BLaER1 treated with 17β-estradiol and CSF1 and Interleukin-3, amounts not matched to agents 10 nM and 100 nM (cell line): Measurements from ENCODE around the gene WWOX.

Experiments used
- H3K27ac ChIP-seq, 11 experiments: shearing (Covaris generic); formaldehyde crosslinking; 2 replicates each; pipeline ENCODE4 v1.8.1; 2022
- H3K27me3 ChIP-seq, 11 experiments: shearing (Covaris generic); formaldehyde crosslinking; 2 replicates each; pipeline ENCODE4 v1.8.1; 2022
- H3K36me3 ChIP-seq, 11 experiments: shearing (Covaris generic); formaldehyde crosslinking; 2 replicates each; pipeline ENCODE4 v1.8.1; 2022
- H3K4me1 ChIP-seq, 10 experiments: shearing (Covaris generic); formaldehyde crosslinking; 2 replicates each; pipeline ENCODE4 v1.8.1; 2022
- H3K4me2 ChIP-seq, 11 experiments: shearing (Covaris generic); formaldehyde crosslinking; 2 replicates each; pipeline ENCODE4 v1.8.1; 2022
- H3K4me3 ChIP-seq, 10 experiments: shearing (Covaris generic); formaldehyde crosslinking; 2 replicates each; pipeline ENCODE4 v1.8.1; 2022
- H3K9ac ChIP-seq, 11 experiments: shearing (Covaris generic); formaldehyde crosslinking; 2 replicates each; pipeline ENCODE4 v1.8.1; 2022
- H3K9me3 ChIP-seq, 11 experiments: shearing (Covaris generic); formaldehyde crosslinking; replicated peaks in 1 of 11; 2 replicates each; pipeline ENCODE4 v1.8.1; 2022
- H4K20me1 ChIP-seq, 11 experiments: shearing (Covaris generic); formaldehyde crosslinking; 2 replicates each; pipeline ENCODE4 v1.8.1; 2022
- Cebpa-rat ChIP-seq, 11 experiments: shearing (Covaris generic); IDR thresholded peaks; 2 replicates each; pipeline ENCODE4 v1.8.1; 2022

WWOX gene

GRCh38 chr16:78434401-78434800 is 334.9 kb downstream of the WWOX start:
- Histone ChIP-seq H3K4me1 (no peaks in the 10 kb centered on the region), H4K20me1 (no peaks in the 10 kb centered on the region), H3K4me3 (no peak overlapping the region), H3K27ac (no peak overlapping the region), H3K9me3 (no peaks in the 10 kb centered on the region), H3K36me3 (peaks cover 0 to 20% (median 4%) of the 10 kb centered on the region in 11 experiments; a peak in 5 of 22 replicates), H3K9ac (no peak overlapping the region), H3K4me2 (no peak overlapping the region), H3K27me3 (no peaks in the 10 kb centered on the region)
- no peak for TF ChIP-seq Cebpa-rat (IDR thresholded peaks at IDR 0.05)

- H3K36me3 ChIP-seq = peaks cover 0 to 11% (median 4%) of the 10 kb centered on the region in 11 experiments; a peak in 5 of 22 replicates
- H3K27ac ChIP-seq = no peak overlapping the region
- no peak overlapping the region for H3K4me2 ChIP-seq
- no peaks in the 10 kb centered on the region for H4K20me1 ChIP-seq
- TF ChIP-seq Cebpa-rat (IDR thresholded peaks at IDR 0.05) = no peak
- H3K27me3 ChIP-seq = no peaks in the 10 kb centered on the region
- H3K4me1 ChIP-seq = no peaks in the 10 kb centered on the region
- no peaks in the 10 kb centered on the region for H3K9me3 ChIP-seq
- H3K4me3 ChIP-seq = no peak overlapping the region
- H3K9ac ChIP-seq = no peak overlapping the region
Observed at GRCh38 chr16:78435260-78435659, 335.8 kb downstream of the WWOX start.

DNA sequence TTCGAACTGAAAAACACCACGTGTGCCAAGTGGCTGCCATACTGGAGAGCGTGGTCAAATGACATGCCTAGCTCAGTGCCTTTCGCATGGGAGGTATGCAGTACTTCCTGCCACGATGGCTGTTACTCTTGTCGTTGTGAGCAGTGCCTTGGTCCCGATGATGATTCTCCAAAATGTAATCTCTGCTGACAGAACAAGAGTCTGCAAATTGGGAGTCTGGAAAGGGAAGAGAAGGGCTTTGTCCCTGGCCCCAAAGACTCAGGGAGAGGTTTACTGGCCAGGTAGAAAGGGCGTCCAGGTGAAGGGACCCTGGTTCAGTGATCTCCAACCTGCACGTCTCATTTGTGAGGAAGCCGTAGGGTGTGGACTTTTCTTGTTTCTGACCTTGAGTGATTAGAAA is 336.6 kb downstream of the WWOX start:
- no peak overlapping the region for H3K4me3 ChIP-seq
- H3K27me3 ChIP-seq = no peaks in the 10 kb centered on the region
- no peaks in the 10 kb centered on the region for H3K9me3 ChIP-seq
- no peaks in the 10 kb centered on the region for H3K4me1 ChIP-seq
- no peak for TF ChIP-seq Cebpa-rat (IDR thresholded peaks at IDR 0.05)
- no peak overlapping the region for H3K9ac ChIP-seq
- H4K20me1 ChIP-seq = no peaks in the 10 kb centered on the region
- H3K36me3 ChIP-seq = peaks cover 0 to 11% (median 4%) of the 10 kb centered on the region in 11 experiments; a peak in 5 of 22 replicates
- no peak overlapping the region for H3K27ac ChIP-seq
- H3K4me2 ChIP-seq = no peak overlapping the region

DNA sequence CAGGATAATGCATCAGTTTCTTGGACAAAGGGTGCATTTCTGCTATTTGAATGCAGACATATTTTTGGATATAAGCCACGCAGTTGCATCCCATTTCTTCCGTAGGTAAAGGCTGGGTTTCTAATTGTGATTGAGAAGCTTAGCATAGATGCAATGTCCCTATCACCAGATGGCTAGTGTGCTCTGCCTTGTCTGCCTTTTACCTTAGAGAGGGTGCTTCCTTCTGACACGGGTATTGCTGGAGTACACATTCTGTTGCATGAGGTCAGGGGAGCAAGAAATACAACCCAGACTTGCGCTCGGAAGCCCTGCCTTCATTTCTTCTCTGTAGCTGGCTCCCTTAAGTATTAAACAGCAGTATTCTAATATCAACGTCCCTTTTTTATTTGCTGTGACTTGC is 337.4 kb downstream of the WWOX start:
- no peaks in the 10 kb centered on the region for H3K9me3 ChIP-seq
- no peak overlapping the region for H3K27ac ChIP-seq
- no peaks in the 10 kb centered on the region for H3K27me3 ChIP-seq
- no peak overlapping the region for H3K9ac ChIP-seq
- no peaks in the 10 kb centered on the region for H4K20me1 ChIP-seq
- TF ChIP-seq Cebpa-rat (IDR thresholded peaks at IDR 0.05) = no peak
- peaks cover 0 to 10% (median 4%) of the 10 kb centered on the region in 11 experiments; a peak in 5 of 22 replicates for H3K36me3 ChIP-seq
- no peak overlapping the region for H3K4me3 ChIP-seq
- H3K4me2 ChIP-seq = no peak overlapping the region
- H3K4me1 ChIP-seq = no peaks in the 10 kb centered on the region

DNA sequence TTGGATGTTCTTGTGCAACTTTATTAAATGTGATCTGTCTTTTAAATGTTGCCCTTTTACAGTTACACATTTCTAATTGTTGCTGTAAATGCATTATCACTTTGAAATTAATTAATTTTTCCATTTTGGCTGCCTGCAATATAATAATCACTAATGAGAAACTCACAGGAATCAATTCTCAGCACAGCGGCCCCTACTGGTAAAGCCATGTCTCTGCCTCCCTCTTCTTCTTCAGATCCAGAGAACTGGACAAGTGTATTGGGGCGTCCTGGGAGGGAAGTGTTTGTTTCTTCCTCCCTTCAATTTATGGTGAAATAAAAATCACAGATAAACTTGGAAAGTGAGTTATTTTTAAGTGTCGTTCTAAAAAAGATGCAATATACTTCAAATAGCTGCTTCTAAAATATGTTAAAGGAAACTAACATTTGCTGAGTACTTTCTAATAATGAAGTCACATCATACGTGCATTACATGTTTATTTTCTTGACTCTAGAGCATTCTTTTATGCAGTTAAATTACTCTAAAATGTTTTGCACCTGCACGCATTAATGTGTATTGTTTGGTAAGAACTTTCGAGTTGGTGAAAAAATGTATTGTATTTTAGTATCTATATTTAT is 338.0 kb downstream of the WWOX start:
- Histone ChIP-seq H3K9ac (no peak overlapping the region), H3K27me3 (no peaks in the 10 kb centered on the region), H3K9me3 (no peaks in the 10 kb centered on the region), H3K4me1 (no peaks in the 10 kb centered on the region), H3K4me3 (no peak overlapping the region), H3K27ac (no peak overlapping the region), H3K36me3 (peaks cover 0 to 7% (median 3%) of the 10 kb centered on the region in 11 experiments; a peak in 5 of 22 replicates), H3K4me2 (no peak overlapping the region), H4K20me1 (no peaks in the 10 kb centered on the region)
- TF ChIP-seq Cebpa-rat (IDR thresholded peaks at IDR 0.05) = no peak

DNA sequence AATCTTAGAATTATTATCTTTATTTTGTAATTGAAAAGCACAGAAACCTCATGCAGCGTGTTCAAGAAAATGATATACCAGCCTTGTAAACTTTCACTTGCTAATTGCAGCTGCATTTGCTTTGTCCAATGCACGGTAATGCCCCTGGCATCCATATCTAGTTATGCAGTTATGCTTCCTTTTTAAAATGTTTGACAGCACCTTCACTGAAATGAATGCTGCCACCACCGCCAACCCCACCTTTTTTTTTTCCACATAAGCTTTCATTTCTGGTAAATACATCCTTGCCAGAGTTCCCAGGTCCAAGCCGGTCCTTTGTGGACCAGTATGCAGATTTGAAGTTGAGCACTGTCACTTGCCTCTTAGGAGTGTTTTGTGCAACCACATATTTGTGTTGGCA is 338.8 kb downstream of the WWOX start:
- H3K4me2 ChIP-seq = no peak overlapping the region
- H3K9me3 ChIP-seq = no peaks in the 10 kb centered on the region
- no peak overlapping the region for H3K4me3 ChIP-seq
- H3K9ac ChIP-seq = no peak overlapping the region
- H3K27me3 ChIP-seq = no peaks in the 10 kb centered on the region
- H3K4me1 ChIP-seq = no peaks in the 10 kb centered on the region
- TF ChIP-seq Cebpa-rat (IDR thresholded peaks at IDR 0.05) = no peak
- H4K20me1 ChIP-seq = no peaks in the 10 kb centered on the region
- 0 out of 22 replicates have a peak, but pooled peaks cover 0 to 4% (median 0%) of the 10 kb centered on the region in 11 experiments for H3K36me3 ChIP-seq
- no peak overlapping the region for H3K27ac ChIP-seq

- 0 out of 22 replicates have a peak, but pooled peaks cover 0 to 4% (median 0%) of the 10 kb centered on the region in 11 experiments for H3K36me3 ChIP-seq
- H3K4me3 ChIP-seq = no peak overlapping the region
- H3K4me2 ChIP-seq = no peak overlapping the region
- no peaks in the 10 kb centered on the region for H4K20me1 ChIP-seq
- no peaks in the 10 kb centered on the region for H3K9me3 ChIP-seq
- TF ChIP-seq Cebpa-rat (IDR thresholded peaks at IDR 0.05) = no peak
- H3K9ac ChIP-seq = no peak overlapping the region
- H3K27me3 ChIP-seq = no peaks in the 10 kb centered on the region
- H3K4me1 ChIP-seq = no peaks in the 10 kb centered on the region
- H3K27ac ChIP-seq = no peak overlapping the region
Observed at GRCh38 chr16:78438632-78439031, 339.2 kb downstream of the WWOX start.

GRCh38 chr16:78439646-78440045 is 340.2 kb downstream of the WWOX start:
- H3K9ac ChIP-seq = no peak overlapping the region
- no peaks in the 10 kb centered on the region for H3K4me1 ChIP-seq
- H3K4me3 ChIP-seq = no peak overlapping the region
- H4K20me1 ChIP-seq = no peaks in the 10 kb centered on the region
- H3K36me3 ChIP-seq = no peaks in the 10 kb centered on the region
- H3K9me3 ChIP-seq = no peaks in the 10 kb centered on the region
- H3K4me2 ChIP-seq = no peak overlapping the region
- no peak overlapping the region for H3K27ac ChIP-seq
- TF ChIP-seq Cebpa-rat (IDR thresholded peaks at IDR 0.05) = no peak
- no peaks in the 10 kb centered on the region for H3K27me3 ChIP-seq

DNA sequence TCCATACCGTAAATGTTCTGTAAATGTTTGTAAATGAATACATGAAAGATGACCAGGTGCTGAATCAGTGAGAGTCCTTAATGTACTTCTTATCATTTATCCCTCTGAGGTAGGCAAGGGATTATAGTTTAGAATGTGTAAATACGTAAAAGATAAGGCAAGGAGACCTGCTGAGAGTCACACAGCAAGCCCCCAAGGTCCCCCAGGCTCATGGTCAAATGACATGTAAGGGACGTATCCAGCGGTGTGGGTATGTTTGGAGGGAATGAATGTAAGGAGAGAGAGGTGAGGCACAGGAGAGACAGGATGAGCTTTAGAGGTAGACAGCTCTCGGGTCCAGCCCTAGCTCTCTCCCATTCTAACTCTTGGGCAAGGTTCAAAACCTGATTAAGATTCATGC is 341.8 kb downstream of the WWOX start:
- H3K27me3 ChIP-seq = no peaks in the 10 kb centered on the region
- H3K9me3 ChIP-seq = no peaks in the 10 kb centered on the region
- H4K20me1 ChIP-seq = no peaks in the 10 kb centered on the region
- H3K27ac ChIP-seq = no peak overlapping the region
- no peak overlapping the region for H3K4me2 ChIP-seq
- no peaks in the 10 kb centered on the region for H3K4me1 ChIP-seq
- H3K4me3 ChIP-seq = no peak overlapping the region
- TF ChIP-seq Cebpa-rat (IDR thresholded peaks at IDR 0.05) = no peak
- no peak overlapping the region for H3K9ac ChIP-seq
- no peaks in the 10 kb centered on the region for H3K36me3 ChIP-seq

DNA sequence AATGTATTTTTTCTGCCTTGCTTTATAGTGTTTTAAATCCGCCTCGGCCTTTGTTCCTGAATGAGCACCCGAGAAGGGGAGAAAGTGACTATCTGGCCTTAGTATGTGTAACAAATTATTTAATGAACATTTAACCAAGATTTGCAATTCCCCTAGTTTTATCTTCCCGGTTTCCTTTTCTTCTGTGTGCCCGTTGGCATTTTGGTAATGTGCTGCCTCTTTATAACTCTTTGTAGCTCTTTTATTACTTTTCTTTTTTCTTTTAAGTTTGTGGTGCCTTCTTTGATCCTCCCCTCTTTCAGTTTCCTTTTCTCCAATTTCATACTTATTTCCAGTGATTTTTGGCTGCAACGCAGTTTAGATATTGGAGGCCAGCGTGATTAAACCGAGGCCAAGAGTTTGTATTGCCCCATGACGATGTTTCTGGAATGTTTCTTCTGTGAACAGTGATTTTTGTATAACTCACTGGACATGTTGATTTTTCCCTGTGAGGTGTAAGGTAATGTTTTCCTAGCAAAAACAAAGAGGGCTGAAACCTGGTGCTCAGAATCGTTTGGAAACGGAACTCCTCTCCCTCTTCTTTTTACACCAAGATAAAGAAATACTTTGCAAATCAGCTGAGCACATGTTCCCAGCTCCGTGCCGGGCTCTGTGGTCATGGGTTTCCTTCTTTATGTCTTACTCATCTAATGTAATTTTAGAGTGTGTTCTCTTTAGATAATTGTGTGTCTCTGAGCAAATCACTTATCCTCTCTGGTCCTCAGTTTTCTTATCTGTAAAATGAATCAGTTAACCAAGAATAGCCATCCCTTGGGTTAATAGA is 344.3 kb downstream of the WWOX start:
- Histone ChIP-seq H3K4me1 (no peaks in the 10 kb centered on the region), H3K27ac (no peak overlapping the region), H3K4me2 (no peak overlapping the region), H4K20me1 (no peaks in the 10 kb centered on the region), H3K36me3 (no peaks in the 10 kb centered on the region), H3K27me3 (no peaks in the 10 kb centered on the region), H3K9ac (no peak overlapping the region), H3K9me3 (no peaks in the 10 kb centered on the region), H3K4me3 (no peak overlapping the region)
- no peak for TF ChIP-seq Cebpa-rat (IDR thresholded peaks at IDR 0.05)
